HG03457 (cell line): ENCODE measurements around the gene PARP12.

ENCODE experiments used
- ATAC-seq: cut with Tn5 transposase; IDR thresholded peaks from one replicate; pipeline ENCODE4 v1.9.1; 2021; ENCODE audit warnings: moderate number of reproducible peaks; ENCODE audit not compliant: unreplicated experiment

Gene PARP12

GRCh38 chr7:140036224-140036962 lies 26.4 kb downstream of the PARP12 start:
- ATAC-seq = no peak

- no peak for ATAC-seq
Measured at GRCh38 chr7:140035400-140036223, 27.1 kb downstream of the PARP12 start.

- no peak for ATAC-seq
Measured at GRCh38 chr7:140034421-140034820, 28.3 kb downstream of the PARP12 start.

- no peak for ATAC-seq
Measured at GRCh38 chr7:140033779-140034363, 28.9 kb downstream of the PARP12 start.

GRCh38 chr7:140033036-140033435 lies 29.7 kb downstream of the PARP12 start:
- no peak for ATAC-seq

- ATAC-seq = no peak
Measured at GRCh38 chr7:140031364-140031763, 31.4 kb downstream of the PARP12 start.

- no peak for ATAC-seq
Measured at GRCh38 chr7:140029072-140029471, 33.7 kb downstream of the PARP12 start.

GRCh38 chr7:140028311-140028710 lies 34.4 kb downstream of the PARP12 start:
- ATAC-seq = no peak

- no peak for ATAC-seq
Measured at GRCh38 chr7:140027858-140028257, 34.9 kb downstream of the PARP12 start.

GRCh38 chr7:140026935-140027334 lies 35.8 kb downstream of the PARP12 start:
- ATAC-seq = no peak

GRCh38 chr7:140025814-140026433 lies 36.8 kb downstream of the PARP12 start:
- no peak for ATAC-seq

- ATAC-seq = no peak
Measured at GRCh38 chr7:140025241-140025640, 37.5 kb downstream of the PARP12 start.

GRCh38 chr7:140024585-140024984 lies 38.2 kb downstream of the PARP12 start:
- no peak for ATAC-seq

- no peak for ATAC-seq
Measured at GRCh38 chr7:140023728-140024127, 39.0 kb downstream of the PARP12 start.

GRCh38 chr7:140022582-140023211 lies 40.1 kb downstream of the PARP12 start:
- ATAC-seq = no peak

GRCh38 chr7:140021603-140022002 lies 41.1 kb downstream of the PARP12 start:
- no peak for ATAC-seq

- ATAC-seq = no peak
Measured at GRCh38 chr7:140019606-140020005, 43.1 kb downstream of the PARP12 start.

GRCh38 chr7:140019172-140019571 lies 43.6 kb downstream of the PARP12 start:
- ATAC-seq = no peak

GRCh38 chr7:140018125-140019043 lies 44.4 kb downstream of the PARP12 start:
- ATAC-seq = no peak

- no peak for ATAC-seq
Measured at GRCh38 chr7:140017543-140017942, 45.2 kb downstream of the PARP12 start.
